SK-N-SH (cell line): ENCODE data around the gene SLAMF1. TPM values are rescaled to one million over a fixed set of nuclear protein-coding genes. Genes with fewer than 3 reads are reported as not detected.

Source experiments
- CTCF ChIA-PET: fragments of 300-600, 350-600 bp; formaldehyde crosslinking; extraction: SDS; loops from one replicate; lab custom pipeline; 2021; lab: Yijun Ruan, JAX
- POLR2A ChIA-PET: fragments of 350-600 bp; sonication (Branson Sonifier 250); formaldehyde crosslinking; extraction: SDS; loops from one replicate; lab custom pipeline; 2020; ENCODE audit warnings: antibody characterized with exemption, inconsistent platforms; lab: Yijun Ruan, JAX
- DNase-seq: peaks from one replicate; pipeline ENCODE4 v3.0.0; 2012
- H2AFZ ChIP-seq: fragments of 200-600 bp; sonication (generic); 2 replicates; pipeline ENCODE4 v1.8.1; 2016; ENCODE audit warnings: antibody characterized with exemption, mild to moderate bottlenecking, low read depth
- H3F3A ChIP-seq: fragments of 200-600 bp; sonication (generic); replicated peaks from 2 replicates; pipeline ENCODE3; 2016; ENCODE audit warnings: antibody characterized with exemption, mild to moderate bottlenecking; ENCODE audit not compliant: insufficient read depth
- H3K27ac ChIP-seq, 2 experiments: fragments of 200-500 bp in 1 of 2; fragments of 200-600 bp in 1 of 2; sonication (Bioruptor generic) in 1 of 2; sonication (generic), shearing (Covaris generic) in 1 of 2; 2 replicates each; pipeline versions ENCODE4 v1.5.1 to v1.6.1; 2014 to 2016; ENCODE audit warnings: low read depth in 2 of 2, inconsistent platforms in 1 of 2, low read length in 1 of 2, mild to moderate bottlenecking in 1 of 2, mixed read lengths in 1 of 2
- H3K27me3 ChIP-seq: fragments of 200-600 bp; sonication (generic), shearing (Covaris generic); 2 replicates; pipeline ENCODE4 v1.6.1; 2016; ENCODE audit warnings: mixed run types; ENCODE audit not compliant: insufficient read depth
- H3K36me3 ChIP-seq, 2 experiments: fragments of 200-500 bp in 1 of 2; fragments of 200-600 bp in 1 of 2; sonication (Bioruptor generic) in 1 of 2; sonication (generic) in 1 of 2; replicated peaks in 1 of 2; 2 replicates each; pipeline versions ENCODE3 to v1.5.1; 2014 to 2016; ENCODE audit warnings: low read length in 1 of 2, mild to moderate bottlenecking in 1 of 2; ENCODE audit not compliant: insufficient read depth in 2 of 2, control insufficient read depth in 1 of 2
- H3K4me1 ChIP-seq, 2 experiments: fragments of 200-500 bp in 1 of 2; fragments of 200-600 bp in 1 of 2; sonication (Bioruptor generic) in 1 of 2; sonication (generic), shearing (Covaris generic) in 1 of 2; 2 replicates each; pipeline versions ENCODE4 v1.5.1 to v1.6.1; 2014 to 2016; ENCODE audit warnings: low read depth in 1 of 2, low read length in 1 of 2, mixed run types in 1 of 2; ENCODE audit not compliant: insufficient read depth in 2 of 2, control insufficient read depth in 1 of 2
- H3K4me2 ChIP-seq: fragments of 200-600 bp; sonication (generic), shearing (Covaris generic); 2 replicates; pipeline ENCODE4 v1.6.1; 2017; ENCODE audit warnings: mixed run types
- H3K4me3 ChIP-seq, 2 experiments: fragments of 200-500 bp in 1 of 2; fragments of 200-600 bp in 1 of 2; sonication (Bioruptor generic) in 1 of 2; sonication (generic), shearing (Covaris generic) in 1 of 2; 2 replicates each; pipeline versions ENCODE4 v1.5.1 to v1.8.1; 2014 to 2016; ENCODE audit warnings: low read depth in 2 of 2, inconsistent platforms in 1 of 2, low read length in 1 of 2, mild to moderate bottlenecking in 1 of 2, mixed read lengths in 1 of 2, moderate library complexity in 1 of 2
- H3K79me2 ChIP-seq: fragments of 200-600 bp; sonication (generic); 2 replicates; pipeline ENCODE4 v1.8.1; 2017; ENCODE audit warnings: mild to moderate bottlenecking; ENCODE audit not compliant: insufficient read depth
- H3K9ac ChIP-seq: fragments of 200-600 bp; sonication (generic); 2 replicates; pipeline ENCODE4 v1.6.1; 2017; ENCODE audit warnings: mixed run types
- H3K9me2 ChIP-seq: fragments of 200-600 bp; sonication (generic); 2 replicates; pipeline ENCODE4 v1.6.1; 2017; ENCODE audit warnings: mixed run types
- H3K9me3 ChIP-seq: fragments of 200-600 bp; sonication (generic); 2 replicates; pipeline ENCODE4 v1.6.1; 2017; ENCODE audit warnings: mixed run types, mild to moderate bottlenecking, moderate library complexity
- H4K20me1 ChIP-seq: fragments of 200-600 bp; sonication (generic); 2 replicates; pipeline ENCODE4 v1.6.1; 2017; ENCODE audit warnings: mild to moderate bottlenecking, mixed run types; ENCODE audit not compliant: insufficient read depth
- CHD2 ChIP-seq: fragments of 150-350 bp; IDR thresholded peaks from 2 replicates; pipeline ENCODE4 v1.6.1; 2018; ENCODE audit warnings: low read length; ENCODE audit not compliant: partially characterized antibody
- CTCF ChIP-seq: fragments of 200-600 bp; sonication (generic); IDR thresholded peaks from 2 replicates; pipeline ENCODE4 v1.6.1; 2017; ENCODE audit warnings: antibody characterized with exemption, mild to moderate bottlenecking, moderate library complexity
- ELF1 ChIP-seq: IDR thresholded peaks from 2 replicates; pipeline ENCODE4 v1.4.0; 2012
- EP300 ChIP-seq, 2 experiments: IDR thresholded peaks; 2 replicates each; pipeline versions ENCODE4 v1.4.0 to v1.6.1; 2012; ENCODE audit warnings: borderline replicate concordance in 1 of 2, low read depth in 1 of 2, low read length in 1 of 2
- EZH2phosphoT487 ChIP-seq: fragments of 200-600 bp; sonication (generic); IDR thresholded peaks from 2 replicates; pipeline ENCODE4 v1.6.1; 2017; ENCODE audit warnings: low read depth, mixed run types, mild to moderate bottlenecking, antibody characterized with exemption, moderate library complexity, borderline replicate concordance
- FOSL2 ChIP-seq: IDR thresholded peaks from 2 replicates; pipeline ENCODE4 v1.4.0; 2012; ENCODE audit warnings: low read depth, mild to moderate bottlenecking, moderate library complexity, borderline replicate concordance
- FOXM1 ChIP-seq: IDR thresholded peaks from 2 replicates; pipeline ENCODE4 v1.4.0; 2012; ENCODE audit warnings: low read depth, mild to moderate bottlenecking
- IRF3 ChIP-seq: fragments of 150-350 bp; IDR thresholded peaks from 2 replicates; pipeline ENCODE4 v1.6.1; 2016; ENCODE audit warnings: mild to moderate bottlenecking, low read depth, low read length
- MAX ChIP-seq: IDR thresholded peaks from 2 replicates; pipeline ENCODE4 v1.4.0; 2012; ENCODE audit warnings: low read depth
- MXI1 ChIP-seq: IDR thresholded peaks from 2 replicates; pipeline ENCODE4 v1.6.1; 2012; ENCODE audit warnings: mild to moderate bottlenecking, low read depth, low read length, improper control_type of control experiment
- NFIC ChIP-seq: IDR thresholded peaks from 2 replicates; pipeline ENCODE4 v1.4.0; 2012; ENCODE audit warnings: borderline replicate concordance
- NRF1 ChIP-seq: IDR thresholded peaks from 2 replicates; pipeline ENCODE4 v1.6.1; 2012; ENCODE audit warnings: low read depth, mild to moderate bottlenecking, low read length
- RAD21 ChIP-seq: IDR thresholded peaks from 2 replicates; pipeline ENCODE4 v1.6.1; 2012; ENCODE audit warnings: mild to moderate bottlenecking, low read length
- REST ChIP-seq: IDR thresholded peaks from 2 replicates; pipeline ENCODE4 v1.6.1; 2012; ENCODE audit warnings: mild to moderate bottlenecking, low read depth, low read length, moderate library complexity
- RFX5 ChIP-seq: IDR thresholded peaks from 2 replicates; pipeline ENCODE4 v1.6.1; 2012; ENCODE audit warnings: mild to moderate bottlenecking, improper control_type of control experiment, low read length
- SIN3A ChIP-seq: IDR thresholded peaks from 2 replicates; pipeline ENCODE4 v1.6.1; 2012; ENCODE audit warnings: low read depth, mild to moderate bottlenecking, low read length, moderate library complexity, borderline replicate concordance
- SMC3 ChIP-seq: IDR thresholded peaks from 2 replicates; pipeline ENCODE4 v1.6.1; 2012; ENCODE audit warnings: low read depth, low read length, improper control_type of control experiment
- TAF1 ChIP-seq: IDR thresholded peaks from 2 replicates; pipeline ENCODE4 v1.6.1; 2012; ENCODE audit warnings: low read depth, mild to moderate bottlenecking, low read length, moderate library complexity, borderline replicate concordance
- USF2 ChIP-seq: fragments of 150-350 bp; IDR thresholded peaks from 2 replicates; pipeline ENCODE4 v1.6.1; 2017; ENCODE audit warnings: antibody characterized with exemption, low read length, low read depth, borderline replicate concordance
- WGBS: methylation state at CpG from one replicate; pipeline ENCODE4 v1.1.6; 2017; ENCODE audit warnings: low lambda C conversion rate; 5-methylcytosine and 5-hydroxymethylcytosine counted together
- polyA plus RNA-seq, 3 experiments: library from polyadenylated mRNA; depleted of rRNA; stranded (reverse); fragments of >200 nt; gene quantifications; 2 replicates each; pipeline ENCODE4 v1.2.3, GENCODE V29; 2012

SLAMF1 gene
- polyA plus RNA-seq, 1 of the 3 experiments (the other 2 are of a cell fraction), result not detected

GRCh38 chr1:160607011-160607671 lies 39.7 kb downstream of the SLAMF1 start:
- Histone ChIP-seq H3K36me3 (no peaks in the 10 kb centered on the region), H3K4me2 (no peak overlapping the region), H3K4me3 (no peak overlapping the region; a peak in 1 of 4 replicates), H3K27ac (no peak overlapping the region), H3K79me2 (no peaks in the 10 kb centered on the region), H3K27me3 (peaks cover 28% of the 10 kb centered on the region), H3F3A (no peaks in the 10 kb centered on the region), H4K20me1 (no peaks in the 10 kb centered on the region), H2AFZ (no peak overlapping the region), H3K9me3 (no peaks in the 10 kb centered on the region), H3K4me1 (no peaks in the 10 kb centered on the region), H3K9ac (no peak overlapping the region), H3K9me2 (no peaks in the 10 kb centered on the region)
- peak; percentile 33 for DNase-seq
- ChIA-PET POLR2A (no interaction called here), CTCF (interaction anchor here (0.6 to 2.4 kb wide), 10 partner anchors 10 to 808 kb away, joined by 3 to 6 read pairs (median 3); no protein-coding TSS in a partner anchor)
- WGBS, result 15% methylated on average over 3 of the region's 3 CpGs
- TF ChIP-seq CHD2 (no peak), SMC3 (peak; percentile 63), RAD21 (peak; percentile 81), CTCF (peak; percentile 79), USF2 (no peak), ELF1 (0 out of 2 replicates have a peak, but pooled peaks have one; percentile 26)

GRCh38 chr1:160606611-160607010 lies 40.2 kb downstream of the SLAMF1 start:
- H3K27me3 ChIP-seq, result peaks cover 28% of the 10 kb centered on the region
- CTCF ChIA-PET, result interaction anchor here (0.6 to 2.4 kb wide), 6 partner anchors 12 to 178 kb away, joined by 3 to 6 read pairs (median 4); no protein-coding TSS in a partner anchor
- no peaks in the 10 kb centered on the region for H3K4me1 ChIP-seq
- POLR2A ChIA-PET, result no interaction called here
- H3K4me2 ChIP-seq, result no peak overlapping the region
- H3F3A ChIP-seq, result no peaks in the 10 kb centered on the region
- H3K9me3 ChIP-seq, result no peaks in the 10 kb centered on the region
- no peaks in the 10 kb centered on the region for H3K36me3 ChIP-seq
- H3K4me3 ChIP-seq, result no peak overlapping the region
- no peak overlapping the region for H2AFZ ChIP-seq
- H3K9me2 ChIP-seq, result no peaks in the 10 kb centered on the region
- no peak overlapping the region for H3K27ac ChIP-seq
- no peaks in the 10 kb centered on the region for H4K20me1 ChIP-seq
- WGBS, result 6% methylated on average over 1 of the region's 1 CpG
- no peak overlapping the region for H3K9ac ChIP-seq
- DNase-seq, result no peak
- H3K79me2 ChIP-seq, result no peaks in the 10 kb centered on the region
- TF ChIP-seq REST, result no peak
- TF ChIP-seq MAX, result no peak
- no peak for TF ChIP-seq NFIC
- no peak for TF ChIP-seq MXI1
- TF ChIP-seq FOSL2, result no peak
- no peak for TF ChIP-seq RFX5
- TF ChIP-seq SMC3, result no peak
- TF ChIP-seq FOXM1, result no peak
- TF ChIP-seq IRF3, result no peak
- TF ChIP-seq TAF1, result no peak
- TF ChIP-seq SIN3A, result no peak
- TF ChIP-seq NRF1, result no peak
- no peak for TF ChIP-seq EP300 (IDR thresholded peaks at IDR 0.05; ENCODE audit: borderline replicate concordance in 1 of 2, low read depth in 1 of 2, low read length in 1 of 2)
- TF ChIP-seq EZH2phosphoT487, result no peak
- TF ChIP-seq RAD21, result no peak
